RWPE2 (cell line): ENCODE measurements around the gene MLPH.

Source experiments
- ATAC-seq: fragments of 200-7000 bp; cut with Tn5 transposase; 3 replicates; pipeline ENCODE4 v1.9.1; 2021; ENCODE audit warnings: low read depth
- DNase-seq: peaks from one replicate; pipeline ENCODE4 v3.0.0-alpha.2; 2020; ENCODE audit warnings: low spot score
- H3K27ac ChIP-seq: fragments of 450-650 bp; 2 replicates; pipeline ENCODE4 v1.5.1; 2017; ENCODE audit warnings: mild to moderate bottlenecking; ENCODE audit not compliant: poor library complexity, severe bottlenecking
- H3K27me3 ChIP-seq: fragments of 250-450 bp; sonication (Bioruptor Pico); 2 replicates; pipeline ENCODE4 v1.5.1; 2021; ENCODE audit warnings: mild to moderate bottlenecking, moderate library complexity; ENCODE audit not compliant: insufficient read depth, poor library complexity, severe bottlenecking
- H3K36me3 ChIP-seq: fragments of 250-450 bp; sonication (Bioruptor Pico); 2 replicates; pipeline ENCODE4 v1.5.1; 2020; ENCODE audit warnings: low read depth, mild to moderate bottlenecking, moderate library complexity
- H3K4me1 ChIP-seq: fragments of 250-450 bp; sonication (Bioruptor Pico); 2 replicates; pipeline ENCODE4 v1.5.1; 2021; ENCODE audit warnings: mild to moderate bottlenecking, moderate library complexity; ENCODE audit not compliant: insufficient read depth, poor library complexity, severe bottlenecking
- H3K4me3 ChIP-seq: fragments of 250-450 bp; sonication (Bioruptor Pico); 2 replicates; pipeline ENCODE4 v1.5.1; 2021; ENCODE audit warnings: mild to moderate bottlenecking, moderate library complexity; ENCODE audit not compliant: severe bottlenecking
- H3K9me3 ChIP-seq: fragments of 250-450 bp; sonication (Bioruptor Pico); 2 replicates; pipeline ENCODE4 v1.5.1; 2021; ENCODE audit warnings: mild to moderate bottlenecking, moderate library complexity; ENCODE audit not compliant: severe bottlenecking
- CTCF ChIP-seq: fragments of 450-650 bp; IDR thresholded peaks from one replicate; pipeline ENCODE4 v1.5.1; 2017; ENCODE audit warnings: mild to moderate bottlenecking, moderate library complexity; ENCODE audit not compliant: poor library complexity, severe bottlenecking

Gene MLPH

GRCh38 chr2:237472909-237473877, 13.9 kb upstream of the MLPH start:
- no peak overlapping the region for H3K4me3 ChIP-seq
- no peaks in the 10 kb centered on the region for H3K9me3 ChIP-seq
- DNase-seq (no peak), ATAC-seq (no peak)
- no peaks in the 10 kb centered on the region for H3K27me3 ChIP-seq
- TF ChIP-seq CTCF = no peak
- H3K27ac ChIP-seq = peak overlapping the region; percentile 72
- H3K36me3 ChIP-seq = no peaks in the 10 kb centered on the region
- H3K4me1 ChIP-seq = peaks cover 8% of the 10 kb centered on the region

- no peak for ATAC-seq
- H3K4me3 ChIP-seq = no peak overlapping the region
- H3K36me3 ChIP-seq = no peaks in the 10 kb centered on the region
- DNase-seq = no peak
- H3K27me3 ChIP-seq = no peaks in the 10 kb centered on the region
- peaks cover 8% of the 10 kb centered on the region for H3K4me1 ChIP-seq
- H3K9me3 ChIP-seq = no peaks in the 10 kb centered on the region
- TF ChIP-seq CTCF = no peak
- H3K27ac ChIP-seq = peak overlapping the region; percentile 72
These were observed 13.1 kb upstream of the MLPH start for GRCh38 chr2:237473878-237474441.

GRCh38 chr2:237474442-237474911, 12.6 kb upstream of the MLPH start:
- DNase-seq (no peak), ATAC-seq (no peak)
- no peaks in the 10 kb centered on the region for H3K36me3 ChIP-seq
- peaks cover 8% of the 10 kb centered on the region for H3K4me1 ChIP-seq
- TF ChIP-seq CTCF = no peak
- H3K4me3 ChIP-seq = peak overlapping the region; percentile 97
- H3K9me3 ChIP-seq = no peaks in the 10 kb centered on the region
- H3K27me3 ChIP-seq = no peaks in the 10 kb centered on the region
- H3K27ac ChIP-seq = peak overlapping the region; percentile 72

GRCh38 chr2:237474931-237475703, 11.9 kb upstream of the MLPH start:
- H3K4me3 ChIP-seq = peak overlapping the region; percentile 97
- no peaks in the 10 kb centered on the region for H3K36me3 ChIP-seq
- no peaks in the 10 kb centered on the region for H3K27me3 ChIP-seq
- no peaks in the 10 kb centered on the region for H3K9me3 ChIP-seq
- ATAC-seq = peak; percentile 84
- H3K27ac ChIP-seq = peak overlapping the region; percentile 72
- H3K4me1 ChIP-seq = peaks cover 8% of the 10 kb centered on the region
- peak; percentile 97 for TF ChIP-seq CTCF
- DNase-seq = peak; percentile 78
